ENCODE measurements around the gene SCNN1B. TPM values are rescaled to one million over a fixed set of nuclear protein-coding genes. Genes with fewer than 3 reads are reported as not detected.

SCNN1B gene
- 0.32 and 4.0 TPM in 2 replicates for total RNA-seq

GRCh38 chr16:23302045-23302956 is at the start of gene SCNN1B:
Gene SCNN1B (plus strand): TSS chr16:23302302. CDS start chr16:23348600, 46,298 bp downstream.

Other genes starting within 250 kb of the SCNN1B start
- 29.3 and 61.7 TPM in 2 replicates for gene USP31, start 152.8 kb upstream of the SCNN1B start, total RNA-seq
- gene SCNN1G, start 119.6 kb upstream of the SCNN1B start, total RNA-seq, result 0.13 and 0.16 TPM in 2 replicates
- gene COG7, start 150.9 kb downstream of the SCNN1B start, total RNA-seq, result 6.5 and 17.8 TPM in 2 replicates
- 26.7 and 37.1 TPM in 2 replicates for gene GGA2, start 208.2 kb downstream of the SCNN1B start, total RNA-seq